Gastrocnemius medialis (tissue), 4 donors: ENCODE measurements around the gene HINFP.

ENCODE experiments used
- CTCF ChIP-seq, 5 experiments: fragments of 450-650 bp in 3 of 5; fragments of 200-600 bp in 2 of 5; sonication (generic) in 2 of 5; IDR thresholded peaks in 4 of 5; conservative IDR thresholded peaks in 1 of 5; 1 replicate in 4 of 5; 2 replicates in 1 of 5; pipeline ENCODE4 v1.5.1; 2016 to 2019; ENCODE audit warnings: antibody characterized with exemption in 5 of 5, mild to moderate bottlenecking in 3 of 5, moderate library complexity in 3 of 5
- POLR2A ChIP-seq, 2 donors: fragments of 450-650 bp; IDR thresholded peaks; one replicate each; pipeline ENCODE4 v1.6.1; 2017; ENCODE audit warnings: antibody characterized with exemption in 2 of 2, mild to moderate bottlenecking in 2 of 2, moderate library complexity in 2 of 2

- TF ChIP-seq CTCF (IDR thresholded peaks at IDR 0.05 in 4 of 5, conservative IDR thresholded peaks at IDR 0.05 in 1 of 5): no peak
- TF ChIP-seq POLR2A (IDR thresholded peaks at IDR 0.05): no peak
Observed at GRCh38 chr11:119156496-119156895, 35.1 kb downstream of the HINFP start.
